Urothelium cell line (cell line): ENCODE data around the gene RASL12.
A peak's percentile ranks its signal among the peaks of the same experiment; 100 is the strongest.
"Not testable (repeated sequence)": the region's sequence is repeated elsewhere in the genome, so short reads cannot be mapped to it uniquely, and the experiment has no call there.

ENCODE experiments used
- DNase-seq: peaks from one replicate; pipeline ENCODE4 v3.0.0; 2011; ENCODE audit warnings: low spot score, mixed read lengths
- FAIRE-seq: peaks from 2 replicates; lab custom pipeline; 2011; peaks lifted over from hg19 to GRCh38; lab: Jason Lieb, UNC

The RASL12 gene

DNA sequence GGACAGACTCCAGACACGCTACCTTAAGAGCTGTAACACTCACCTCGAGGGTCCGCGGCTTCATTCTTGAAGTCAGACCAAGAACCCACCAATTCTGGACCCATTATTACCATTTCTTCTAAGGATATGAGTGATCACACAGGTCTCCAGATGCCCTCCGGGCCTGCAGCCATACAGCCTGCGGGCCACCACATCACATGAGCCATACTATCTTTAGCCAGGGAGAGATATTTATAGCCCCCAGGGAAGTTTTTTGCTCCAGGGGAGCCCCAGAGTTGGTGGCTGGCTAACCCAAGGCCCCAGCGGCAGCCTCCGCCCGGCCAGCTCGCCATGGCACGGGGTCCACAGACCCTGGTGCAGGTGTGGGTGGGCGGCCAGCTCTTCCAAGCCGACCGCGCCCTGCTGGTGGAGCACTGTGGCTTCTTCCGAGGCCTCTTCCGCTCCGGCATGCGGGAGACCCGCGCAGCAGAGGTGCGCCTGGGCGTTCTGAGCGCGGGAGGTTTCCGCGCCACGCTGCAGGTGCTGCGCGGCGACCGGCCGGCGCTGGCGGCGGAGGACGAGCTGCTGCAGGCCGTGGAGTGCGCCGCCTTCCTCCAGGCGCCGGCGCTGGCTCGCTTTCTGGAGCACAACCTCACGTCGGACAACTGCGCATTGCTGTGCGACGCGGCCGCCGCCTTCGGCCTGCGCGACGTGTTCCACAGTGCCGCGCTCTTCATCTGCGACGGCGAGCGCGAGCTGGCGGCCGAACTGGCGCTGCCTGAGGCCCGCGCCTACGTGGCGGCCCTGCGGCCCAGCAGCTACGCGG lies 8.9 kb upstream of the RASL12 start, which contains the start of gene KBTBD13:
Gene KBTBD13, plus strand, starts transcription at position 261 of the 805 bp plus-strand sequence. Its CDS starts 70 bp downstream, at position 331.
- no peak for FAIRE-seq
- no peak for DNase-seq

GRCh38 chr15:65075607-65076395 lies 8.0 kb upstream of the RASL12 start:
- FAIRE-seq, DNase-seq: not testable (repeated sequence)

- not testable (repeated sequence) for FAIRE-seq, DNase-seq
These were observed 7.2 kb upstream of the RASL12 start for GRCh38 chr15:65074946-65075345.

DNA sequence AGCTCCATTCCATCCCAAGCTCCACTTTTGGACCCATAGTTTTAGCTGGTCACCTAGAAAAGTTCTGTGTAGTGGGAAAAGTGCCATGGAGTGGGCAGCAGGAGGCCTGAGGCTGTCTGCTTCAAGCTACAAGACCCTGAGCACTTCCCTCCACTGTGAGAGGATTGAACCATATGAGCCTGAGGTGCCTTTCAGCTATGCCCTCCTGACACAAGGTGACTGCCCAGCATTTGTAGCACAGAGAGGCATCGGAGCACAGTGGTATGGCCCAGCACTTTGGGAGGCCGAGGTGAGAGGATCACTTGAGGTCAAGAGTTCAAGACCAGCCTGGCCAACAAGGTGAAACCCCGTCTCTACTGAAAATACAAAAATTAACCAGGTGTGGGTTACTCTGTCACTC lies 4.8 kb upstream of the RASL12 start:
- no peak for FAIRE-seq
- DNase-seq = no peak

- FAIRE-seq (no peak), DNase-seq (no peak)
These were observed 4.2 kb upstream of the RASL12 start for GRCh38 chr15:65072027-65072426.

- DNase-seq (no peak), FAIRE-seq (no peak)
These were observed 3.6 kb upstream of the RASL12 start for GRCh38 chr15:65071381-65071811.

DNA sequence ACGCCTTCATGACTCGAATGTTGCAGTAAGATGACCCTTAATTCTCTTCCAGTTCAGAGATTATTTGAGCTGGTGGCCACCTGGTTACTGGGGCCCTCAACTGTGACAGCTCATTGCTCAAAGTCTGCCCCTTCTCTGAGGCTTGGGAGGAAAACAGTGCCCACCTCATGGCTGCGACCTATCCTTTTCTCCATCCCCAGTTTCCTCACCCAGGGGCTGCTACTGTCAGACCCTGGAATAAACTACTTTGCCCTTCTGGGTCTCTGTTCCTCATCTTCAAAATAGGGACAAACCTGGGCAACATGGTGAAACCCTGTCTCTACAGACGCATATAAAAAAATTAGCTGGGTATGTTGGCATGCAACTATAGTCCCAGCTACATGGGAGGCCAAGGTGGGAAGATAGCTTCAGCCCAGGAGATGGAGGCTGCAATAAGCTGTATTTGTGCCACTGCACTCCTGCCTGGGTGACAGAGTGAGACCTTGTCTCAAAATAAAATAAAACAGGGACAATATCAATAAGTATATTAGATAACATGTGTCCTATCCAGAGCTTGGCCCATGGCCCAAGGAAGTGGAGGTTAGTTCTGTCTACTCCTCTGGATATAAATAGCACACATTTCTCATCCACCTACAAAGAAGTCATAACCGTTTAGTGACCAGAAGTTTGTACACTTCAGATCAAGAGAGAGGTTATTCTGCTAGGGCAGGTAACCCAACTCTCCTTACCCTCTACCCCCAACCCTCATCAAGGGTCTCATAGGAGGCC lies 2.2 kb upstream of the RASL12 start:
- DNase-seq (no peak), FAIRE-seq (no peak)

DNA sequence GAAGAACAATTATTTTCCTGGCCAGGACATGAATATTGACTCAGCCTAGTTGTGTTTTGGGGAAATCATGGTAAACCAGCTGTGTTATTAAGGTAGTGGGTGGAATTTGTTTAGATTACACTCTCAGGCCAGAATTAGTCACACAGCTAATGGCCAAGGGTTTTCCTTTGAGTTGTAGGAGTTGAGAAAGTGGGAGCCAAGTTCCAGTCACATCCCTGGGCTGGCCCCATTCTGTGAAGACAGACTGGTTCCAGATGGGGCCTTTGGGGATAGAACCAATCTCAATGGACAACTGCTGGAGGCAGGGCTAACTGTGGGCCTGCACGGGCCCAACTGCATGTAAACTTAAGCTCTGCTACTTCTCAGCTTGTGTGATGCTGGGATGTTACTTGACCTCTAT lies 1.4 kb upstream of the RASL12 start:
- FAIRE-seq = no peak
- no peak for DNase-seq

DNA sequence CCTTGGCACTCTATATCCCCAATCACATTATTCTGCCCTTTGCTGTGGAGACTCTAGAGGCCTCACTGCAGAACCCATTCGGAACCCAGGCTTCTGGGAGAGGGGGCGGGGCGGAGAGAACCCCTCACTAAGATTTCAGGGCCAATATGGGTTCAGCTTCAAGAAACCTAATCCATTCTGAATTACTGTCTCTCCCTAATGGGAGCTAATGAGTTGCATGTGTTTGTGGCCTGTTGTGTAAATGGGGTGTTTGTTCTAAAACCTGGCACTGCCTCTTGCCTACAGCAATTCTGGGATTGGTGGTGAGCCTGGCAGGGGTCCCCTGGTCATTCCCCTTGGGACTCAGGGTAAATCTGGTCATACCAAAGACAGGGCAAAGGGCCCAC lies 605 bp upstream of the RASL12 start:
- DNase-seq = no peak
- no peak for FAIRE-seq

DNA sequence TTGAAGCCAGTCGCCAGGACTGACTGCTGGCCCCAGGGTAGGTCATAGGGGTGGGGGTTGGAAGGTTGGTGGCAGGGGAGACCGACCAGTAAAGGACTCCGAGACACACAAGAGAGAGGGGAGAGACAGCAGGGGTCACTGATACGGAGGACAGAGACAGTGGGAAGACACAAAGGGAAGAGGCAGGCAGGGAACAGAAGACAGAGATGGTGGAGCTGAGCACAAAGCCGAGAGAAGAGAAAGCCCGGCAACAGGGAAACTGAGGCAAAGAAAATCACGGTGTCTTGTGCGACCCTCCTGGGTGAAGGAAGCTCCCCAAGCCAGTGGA lies 510 bp downstream of the RASL12 start:
- DNase-seq (no peak), FAIRE-seq (no peak)

DNA sequence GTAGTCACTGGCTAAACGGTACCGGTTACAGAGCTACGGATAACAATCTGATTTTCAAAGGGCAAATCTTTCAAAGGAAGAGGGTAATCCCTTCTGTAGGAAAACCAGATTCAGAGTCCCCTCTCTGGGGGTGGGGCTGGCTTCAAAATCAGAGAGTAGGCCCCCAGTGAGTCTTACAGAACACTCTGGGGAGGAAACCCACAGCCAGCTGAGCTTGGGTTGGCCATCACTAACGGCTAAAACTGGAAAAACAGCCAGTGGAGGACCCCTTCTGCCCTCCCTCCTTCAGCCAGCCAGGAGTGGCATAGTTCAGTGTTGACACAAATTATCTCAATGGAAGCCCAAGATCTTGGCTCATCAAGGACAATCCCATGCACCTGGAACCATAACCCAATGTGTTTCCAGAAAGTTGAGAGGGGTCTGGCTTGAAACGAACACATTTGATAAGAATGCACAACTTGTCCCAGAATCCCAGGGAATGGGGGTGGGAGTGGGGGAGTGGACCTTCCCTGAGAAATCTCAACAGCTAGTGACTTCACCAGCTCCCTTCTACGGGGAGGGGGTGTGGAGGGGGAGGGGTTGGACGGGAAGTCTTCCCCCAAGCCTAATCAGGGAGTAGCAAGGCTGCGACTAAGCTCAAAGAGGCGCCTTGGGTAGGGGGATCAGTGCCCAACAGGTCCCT lies 1.0 kb downstream of the RASL12 start:
- no peak for DNase-seq

DNA sequence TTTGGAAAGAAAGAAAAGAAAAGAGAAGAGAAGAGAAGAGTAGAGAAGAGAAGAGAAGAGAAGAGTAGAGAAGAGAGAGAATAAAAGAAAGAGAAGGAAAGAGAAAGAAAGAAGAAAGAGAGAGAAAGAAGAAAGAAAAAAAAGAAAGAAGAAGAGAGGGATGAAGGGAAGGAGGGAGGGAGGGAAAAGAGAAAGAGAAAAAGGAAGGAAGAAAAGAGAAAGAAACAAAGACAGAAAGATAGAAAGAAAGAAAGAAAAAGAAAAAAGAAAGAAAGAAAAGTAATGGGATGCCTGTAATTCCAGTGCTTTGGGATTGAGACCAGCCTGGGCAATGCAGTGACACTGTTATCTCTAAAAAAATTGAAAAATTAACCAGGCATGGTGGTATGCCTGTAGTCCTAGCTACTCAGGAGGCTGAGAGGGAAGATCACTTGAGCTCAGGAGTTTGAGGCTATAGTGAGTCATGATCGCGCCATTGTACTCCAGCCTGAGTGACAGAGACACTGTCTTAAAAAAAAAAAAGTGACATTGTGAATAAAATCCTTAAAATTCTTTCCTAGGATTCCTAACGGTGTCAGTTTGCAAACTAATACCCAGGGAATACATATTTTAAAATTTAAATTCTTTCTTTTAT lies 1.7 kb downstream of the RASL12 start:
- FAIRE-seq = no peak
- no peak for DNase-seq

More for the DNA sequence above, 1.0 kb downstream of the RASL12 start:
- FAIRE-seq = peak; percentile 66

- FAIRE-seq (peak; percentile 30), DNase-seq (no peak)
These were observed 5.1 kb downstream of the RASL12 start for GRCh38 chr15:65062726-65063125.

- FAIRE-seq = no peak
- no peak for DNase-seq
These were observed 5.7 kb downstream of the RASL12 start for GRCh38 chr15:65062061-65062460.

GRCh38 chr15:65060641-65061397 lies 7.0 kb downstream of the RASL12 start:
- DNase-seq = no peak
- FAIRE-seq = no peak

- FAIRE-seq = no peak
These were observed 7.7 kb downstream of the RASL12 start for GRCh38 chr15:65059931-65060596.

DNA sequence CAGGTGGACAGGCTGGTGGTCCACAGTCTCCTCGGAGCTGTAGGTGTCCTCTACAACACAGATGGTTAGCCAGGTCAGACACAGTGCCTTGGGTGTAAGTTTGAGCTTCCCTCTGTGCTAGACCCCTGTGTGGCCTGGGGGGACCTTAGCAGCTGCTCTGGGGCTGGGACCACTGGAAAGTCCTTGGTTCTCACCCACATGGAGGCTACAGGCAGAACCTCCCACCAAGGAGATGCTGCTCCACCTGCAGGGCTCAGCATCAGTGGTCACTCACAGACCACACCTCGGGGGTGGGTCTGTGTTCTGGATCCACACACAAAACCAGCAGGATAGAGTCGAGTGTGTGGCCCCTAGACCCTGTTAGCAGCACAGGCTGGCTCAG lies 8.4 kb downstream of the RASL12 start:
- FAIRE-seq = no peak
- no peak for DNase-seq

More at GRCh38 chr15:65059931-65060596, 7.7 kb downstream of the RASL12 start:
- no peak for DNase-seq

- no peak for DNase-seq
- FAIRE-seq = no peak
These were observed 9.1 kb downstream of the RASL12 start for GRCh38 chr15:65058394-65059368.
